GM18873 (cell line): ENCODE data around the gene PCYT1A.
A peak's percentile ranks its signal among the peaks of the same experiment; 100 is the strongest.
"Not testable (repeated sequence)": the region's sequence is repeated elsewhere in the genome, so short reads cannot be mapped to it uniquely, and the experiment has no call there.

Experiments
- ATAC-seq: cut with Tn5 transposase; IDR thresholded peaks from one replicate; pipeline ENCODE4 v1.9.1; 2021; ENCODE audit warnings: mild to moderate bottlenecking, moderate library complexity, moderate number of reproducible peaks; ENCODE audit not compliant: unreplicated experiment, low FRiP score

PCYT1A gene

GRCh38 chr3:196197524-196197923, 90.0 kb downstream of the PCYT1A start:
- ATAC-seq = no peak

DNA sequence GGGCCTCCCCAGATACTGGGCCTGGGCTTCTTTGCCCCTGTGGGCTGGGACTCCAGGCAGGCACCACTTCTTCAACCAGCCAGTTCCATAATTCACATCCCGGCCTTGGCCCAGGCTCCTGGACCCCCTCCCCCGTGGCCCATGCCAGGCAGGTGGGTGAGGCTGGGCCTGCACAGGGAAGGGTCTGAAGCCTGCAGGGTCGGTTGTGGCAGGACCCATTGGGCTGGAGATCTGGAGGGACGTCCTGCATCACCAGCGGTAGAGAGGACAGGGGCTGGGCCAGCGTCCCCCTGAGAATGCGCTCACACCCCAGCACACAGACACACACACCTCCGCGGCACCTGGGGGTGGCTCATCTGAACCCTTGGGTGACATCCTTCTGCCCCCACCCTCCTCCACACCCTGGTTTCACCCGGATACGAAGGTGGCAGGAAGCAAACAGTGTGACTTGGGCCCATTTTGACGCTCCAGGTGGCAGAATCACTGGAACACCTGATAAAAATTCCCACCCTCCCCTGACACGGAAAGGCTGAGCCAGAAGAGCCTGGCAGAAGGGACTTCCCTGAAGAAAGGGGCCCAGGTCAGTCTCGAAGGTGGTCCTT, 91.8 kb downstream of the PCYT1A start:
- ATAC-seq = no peak

DNA sequence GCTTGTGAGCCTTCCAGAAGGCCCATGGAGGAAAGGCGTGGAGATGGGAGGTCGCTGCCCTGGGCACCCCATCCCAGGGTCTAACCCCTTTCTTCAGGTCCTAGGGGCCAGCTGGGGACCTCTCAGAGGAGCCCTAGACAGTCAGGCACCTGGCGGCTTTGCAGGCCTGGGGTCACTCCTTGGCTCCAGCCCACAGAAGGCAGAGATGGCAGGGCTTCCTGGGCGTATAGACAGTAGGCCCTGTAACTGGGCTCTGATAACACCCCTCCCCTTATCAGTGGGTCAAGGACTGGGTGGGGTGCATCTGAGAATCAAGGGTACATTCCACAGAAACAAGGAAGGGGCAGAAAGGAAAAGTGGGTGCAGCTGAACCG, 93.0 kb downstream of the PCYT1A start:
- ATAC-seq = no peak

DNA sequence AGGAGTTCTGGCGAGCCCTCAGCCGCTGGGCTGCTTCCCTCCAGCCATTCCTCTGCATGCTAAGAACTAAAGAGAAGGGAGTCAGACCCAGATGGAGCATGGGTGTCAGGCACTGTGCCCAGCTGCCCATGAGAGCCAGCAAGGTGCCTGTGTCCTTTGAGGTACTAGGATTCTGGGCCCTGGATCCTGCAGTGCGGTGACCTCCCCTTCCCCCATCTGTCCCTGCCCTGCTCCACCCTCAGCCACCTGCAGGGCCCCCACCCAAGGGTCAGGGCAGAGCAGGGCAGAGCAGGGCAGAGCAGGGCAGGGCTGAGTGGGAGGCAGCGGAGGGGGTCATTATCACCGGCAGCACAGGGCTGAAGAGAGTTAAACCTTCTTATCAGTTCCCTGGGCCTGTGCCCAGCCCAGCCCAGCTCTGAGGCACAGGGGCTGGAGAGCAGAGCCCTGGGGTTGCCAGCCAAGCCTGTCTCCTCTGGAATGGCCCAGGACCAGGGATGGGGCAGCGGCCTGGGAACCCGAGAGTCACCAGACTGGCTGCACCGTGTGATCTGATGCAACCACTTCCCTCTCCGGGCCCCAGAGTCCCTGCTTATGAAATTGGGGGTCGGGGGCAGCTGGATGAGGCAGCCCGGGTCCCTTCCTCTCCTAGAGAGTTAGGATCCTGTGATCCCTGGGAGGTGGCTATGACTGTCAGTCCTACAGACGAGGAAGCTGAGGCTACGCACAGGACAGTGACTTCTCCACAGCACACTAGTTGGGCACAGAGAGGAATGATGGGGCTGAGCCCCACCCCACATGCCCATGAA, 93.6 kb downstream of the PCYT1A start:
- ATAC-seq = no peak

DNA sequence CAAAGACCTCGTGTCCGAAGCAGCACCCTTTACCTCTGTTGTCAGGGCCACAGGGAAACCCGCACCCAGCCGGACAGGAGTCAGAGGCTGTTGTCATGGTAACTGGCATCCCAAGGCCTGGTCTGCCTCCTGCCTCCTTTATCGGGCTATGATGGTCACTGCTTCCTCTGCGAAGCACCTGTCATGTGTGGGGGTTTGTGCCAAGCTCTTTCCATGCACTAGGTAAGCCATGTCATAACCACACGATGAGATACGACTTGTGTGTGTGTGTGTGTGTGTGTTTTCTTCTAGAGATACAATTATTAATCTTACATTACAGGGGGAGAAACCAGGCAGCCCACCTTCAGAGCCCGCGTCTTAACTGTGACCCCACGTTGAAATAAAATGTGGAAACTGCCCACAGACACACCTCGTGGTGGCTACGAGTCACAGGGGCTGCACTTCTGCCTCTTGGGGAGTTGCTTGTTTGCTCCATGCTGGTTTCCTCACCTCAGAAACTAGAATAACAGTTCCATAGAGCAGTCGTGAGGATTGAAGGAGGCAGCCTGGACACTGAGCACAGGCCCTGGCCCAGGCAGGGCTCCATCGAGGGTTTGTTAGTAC, 94.3 kb downstream of the PCYT1A start:
- ATAC-seq = no peak

GRCh38 chr3:196192524-196193051, 94.9 kb downstream of the PCYT1A start:
- ATAC-seq = no peak

GRCh38 chr3:196192036-196192523, 95.4 kb downstream of the PCYT1A start:
- no peak for ATAC-seq

GRCh38 chr3:196189566-196190347, 97.8 kb downstream of the PCYT1A start:
- ATAC-seq = no peak

- peak; percentile 44 for ATAC-seq
These were observed 100.6 kb downstream of the PCYT1A start for GRCh38 chr3:196186651-196187573.

DNA sequence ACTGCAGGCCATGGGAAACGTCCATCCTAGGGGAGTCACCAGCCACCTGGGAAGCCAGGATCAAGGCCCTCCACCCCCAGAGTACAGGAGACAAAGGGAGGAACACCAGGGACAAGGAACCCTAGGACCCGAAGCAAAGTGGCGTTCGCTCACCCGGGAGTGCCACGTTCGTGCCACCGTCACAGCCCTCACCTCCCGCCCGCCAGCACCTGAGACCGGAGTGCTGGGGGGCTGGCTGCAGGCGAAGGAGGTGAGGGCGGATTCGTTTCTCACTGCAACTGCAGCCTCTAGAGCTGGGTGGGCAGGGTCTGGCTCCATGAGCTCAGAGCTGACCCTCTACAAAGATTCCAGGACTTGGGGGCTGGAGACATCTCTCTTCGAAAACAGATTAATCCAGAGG, 102.6 kb downstream of the PCYT1A start:
- no peak for ATAC-seq

DNA sequence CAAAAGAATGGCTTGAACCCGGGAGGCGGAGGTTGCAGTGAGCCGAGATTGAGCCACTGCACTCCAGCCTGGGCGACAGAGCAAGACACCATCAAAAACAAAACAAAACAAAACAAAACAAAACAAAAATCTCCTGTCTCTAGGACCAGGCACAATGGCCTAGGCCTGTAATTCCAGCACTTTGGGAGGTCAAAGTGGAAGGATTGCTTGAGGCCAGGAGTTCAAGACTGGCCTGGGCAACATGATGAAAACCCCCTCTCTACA, 103.4 kb downstream of the PCYT1A start:
- ATAC-seq = not testable (repeated sequence)

GRCh38 chr3:196181127-196181546, 106.4 kb downstream of the PCYT1A start:
- no peak for ATAC-seq

GRCh38 chr3:196180346-196180745, 107.2 kb downstream of the PCYT1A start:
- no peak for ATAC-seq
